Measurements from ENCODE around the gene FGD6. TPM values are rescaled to one million over a fixed set of nuclear protein-coding genes. Genes with fewer than 3 reads are reported as not detected.

Gene FGD6
- total and polyA plus RNA-seq, 2 experiments from 2014 or later: 12.9 to 32.4 TPM

DNA sequence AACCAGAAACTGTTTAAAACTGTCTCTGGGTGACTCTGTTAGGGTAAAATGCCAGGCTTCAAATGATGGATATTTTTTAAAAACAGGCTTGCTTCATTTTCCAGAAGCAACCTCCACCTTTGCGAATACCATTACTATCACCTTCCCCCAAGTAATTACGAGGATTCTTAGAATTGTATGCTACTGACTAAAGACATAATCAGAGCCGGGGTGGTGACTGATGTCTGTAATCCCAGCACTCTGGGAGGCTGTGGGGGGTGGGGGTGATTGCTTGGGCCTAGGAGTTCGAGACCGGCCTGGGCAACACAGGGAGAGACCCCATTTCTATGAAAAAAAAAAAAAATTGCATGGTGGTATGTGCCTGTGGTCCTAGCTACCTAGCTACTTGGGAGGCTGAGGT lies 38.3 kb downstream of the FGD6 start:
- no peak overlapping the region for H3K27ac ChIP-seq (ENCODE audit: low read depth)
- H4K20me1 ChIP-seq (replicated peaks; ENCODE audit: insufficient read depth): peaks cover 7% of the 10 kb centered on the region; the same call in 1 of the 2 replicates
- H3F3A ChIP-seq (replicated peaks; ENCODE audit: low read depth): no peaks in the 10 kb centered on the region
- no peaks in the 10 kb centered on the region for H3K9me2 ChIP-seq (ENCODE audit: insufficient read depth)
- no peak for DNase-seq (ENCODE audit: low spot score)
- no peaks in the 10 kb centered on the region for H3K27me3 ChIP-seq (ENCODE audit: insufficient read depth)
- H3K4me2 ChIP-seq: no peak overlapping the region
- no peak for ATAC-seq
- Mint-ChIP-seq H3K4me1 (peaks cover 19% of the 10 kb centered on the region), H3K36me3 (ENCODE audit: low read depth) (peaks cover 2% of the 10 kb centered on the region; the same call in 1 of the 3 replicates), H3K27ac (no peak overlapping the region), H3K27me3 (ENCODE audit: insufficient read depth, low read depth, poor library complexity) (peaks cover 5% of the 10 kb centered on the region), H3K4me3 (no peak overlapping the region), H3K9me3 (no peaks in the 10 kb centered on the region)
- TF ChIP-seq POLR2AphosphoS5 (IDR thresholded peaks at IDR 0.05; ENCODE audit: low read depth): no peak
- no peak for TF ChIP-seq ETS1 (IDR thresholded peaks at IDR 0.05)
- TF ChIP-seq NANOG (IDR thresholded peaks at IDR 0.05; ENCODE audit: borderline replicate concordance): no peak
- no peak for TF ChIP-seq EZH2phosphoT487 (IDR thresholded peaks at IDR 0.05; ENCODE audit: unreplicated experiment)
- TF ChIP-seq ZNF114 (CRISPR knock-in tag; IDR thresholded peaks at IDR 0.05): no peak
- peaks cover 73% of the 10 kb centered on the region for H3K79me2 ChIP-seq (replicated peaks; ENCODE audit: insufficient read depth)
- H2AFZ ChIP-seq: no peak overlapping the region
- no peaks in the 10 kb centered on the region for H3K36me3 ChIP-seq (ENCODE audit: insufficient read depth)
- no peak overlapping the region for H3K4me3 ChIP-seq
- 0 out of 2 replicates have a peak, but pooled peaks cover 7% of the 10 kb centered on the region for H3K4me1 ChIP-seq (ENCODE audit: insufficient read depth)

- H3K27ac Mint-ChIP-seq: no peak overlapping the region
- Histone ChIP-seq H3K4me3 (no peak overlapping the region), H2AFZ (no peak overlapping the region), H3K4me1 (ENCODE audit: insufficient read depth) (0 out of 2 replicates have a peak, but pooled peaks cover 10% of the 10 kb centered on the region), H4K20me1 (replicated peaks; ENCODE audit: insufficient read depth) (peaks cover 7% of the 10 kb centered on the region; the same call in 1 of the 2 replicates), H3K27me3 (ENCODE audit: insufficient read depth) (no peaks in the 10 kb centered on the region), H3K9me2 (ENCODE audit: insufficient read depth) (no peaks in the 10 kb centered on the region), H3K36me3 (ENCODE audit: insufficient read depth) (no peaks in the 10 kb centered on the region), H3K4me2 (no peak overlapping the region), H3F3A (replicated peaks; ENCODE audit: low read depth) (no peaks in the 10 kb centered on the region), H3K27ac (ENCODE audit: low read depth) (no peak overlapping the region), H3K79me2 (replicated peaks; ENCODE audit: insufficient read depth) (peaks cover 67% of the 10 kb centered on the region)
- TF ChIP-seq EZH2phosphoT487 (IDR thresholded peaks at IDR 0.05; ENCODE audit: unreplicated experiment) (no peak), NANOG (IDR thresholded peaks at IDR 0.05; ENCODE audit: borderline replicate concordance) (no peak), ETS1 (IDR thresholded peaks at IDR 0.05) (no peak), POLR2AphosphoS5 (IDR thresholded peaks at IDR 0.05; ENCODE audit: low read depth) (no peak), CREB1 (CRISPR knock-in tag; IDR thresholded peaks at IDR 0.05; ENCODE audit: low read depth) (no peak), ZNF114 (CRISPR knock-in tag; IDR thresholded peaks at IDR 0.05) (no peak)
- TF ChIP-seq, protein P1, sequence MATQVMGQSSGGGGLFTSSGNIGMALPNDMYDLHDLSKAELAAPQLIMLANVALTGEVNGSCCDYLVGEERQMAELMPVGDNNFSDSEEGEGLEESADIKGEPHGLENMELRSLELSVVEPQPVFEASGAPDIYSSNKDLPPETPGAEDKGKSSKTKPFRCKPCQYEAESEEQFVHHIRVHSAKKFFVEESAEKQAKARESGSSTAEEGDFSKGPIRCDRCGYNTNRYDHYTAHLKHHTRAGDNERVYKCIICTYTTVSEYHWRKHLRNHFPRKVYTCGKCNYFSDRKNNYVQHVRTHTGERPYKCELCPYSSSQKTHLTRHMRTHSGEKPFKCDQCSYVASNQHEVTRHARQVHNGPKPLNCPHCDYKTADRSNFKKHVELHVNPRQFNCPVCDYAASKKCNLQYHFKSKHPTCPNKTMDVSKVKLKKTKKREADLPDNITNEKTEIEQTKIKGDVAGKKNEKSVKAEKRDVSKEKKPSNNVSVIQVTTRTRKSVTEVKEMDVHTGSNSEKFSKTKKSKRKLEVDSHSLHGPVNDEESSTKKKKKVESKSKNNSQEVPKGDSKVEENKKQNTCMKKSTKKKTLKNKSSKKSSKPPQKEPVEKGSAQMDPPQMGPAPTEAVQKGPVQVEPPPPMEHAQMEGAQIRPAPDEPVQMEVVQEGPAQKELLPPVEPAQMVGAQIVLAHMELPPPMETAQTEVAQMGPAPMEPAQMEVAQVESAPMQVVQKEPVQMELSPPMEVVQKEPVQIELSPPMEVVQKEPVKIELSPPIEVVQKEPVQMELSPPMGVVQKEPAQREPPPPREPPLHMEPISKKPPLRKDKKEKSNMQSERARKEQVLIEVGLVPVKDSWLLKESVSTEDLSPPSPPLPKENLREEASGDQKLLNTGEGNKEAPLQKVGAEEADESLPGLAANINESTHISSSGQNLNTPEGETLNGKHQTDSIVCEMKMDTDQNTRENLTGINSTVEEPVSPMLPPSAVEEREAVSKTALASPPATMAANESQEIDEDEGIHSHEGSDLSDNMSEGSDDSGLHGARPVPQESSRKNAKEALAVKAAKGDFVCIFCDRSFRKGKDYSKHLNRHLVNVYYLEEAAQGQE (IDR thresholded peaks at IDR 0.05; ENCODE audit: unreplicated experiment): no peak
- TF ChIP-seq, protein P2, sequence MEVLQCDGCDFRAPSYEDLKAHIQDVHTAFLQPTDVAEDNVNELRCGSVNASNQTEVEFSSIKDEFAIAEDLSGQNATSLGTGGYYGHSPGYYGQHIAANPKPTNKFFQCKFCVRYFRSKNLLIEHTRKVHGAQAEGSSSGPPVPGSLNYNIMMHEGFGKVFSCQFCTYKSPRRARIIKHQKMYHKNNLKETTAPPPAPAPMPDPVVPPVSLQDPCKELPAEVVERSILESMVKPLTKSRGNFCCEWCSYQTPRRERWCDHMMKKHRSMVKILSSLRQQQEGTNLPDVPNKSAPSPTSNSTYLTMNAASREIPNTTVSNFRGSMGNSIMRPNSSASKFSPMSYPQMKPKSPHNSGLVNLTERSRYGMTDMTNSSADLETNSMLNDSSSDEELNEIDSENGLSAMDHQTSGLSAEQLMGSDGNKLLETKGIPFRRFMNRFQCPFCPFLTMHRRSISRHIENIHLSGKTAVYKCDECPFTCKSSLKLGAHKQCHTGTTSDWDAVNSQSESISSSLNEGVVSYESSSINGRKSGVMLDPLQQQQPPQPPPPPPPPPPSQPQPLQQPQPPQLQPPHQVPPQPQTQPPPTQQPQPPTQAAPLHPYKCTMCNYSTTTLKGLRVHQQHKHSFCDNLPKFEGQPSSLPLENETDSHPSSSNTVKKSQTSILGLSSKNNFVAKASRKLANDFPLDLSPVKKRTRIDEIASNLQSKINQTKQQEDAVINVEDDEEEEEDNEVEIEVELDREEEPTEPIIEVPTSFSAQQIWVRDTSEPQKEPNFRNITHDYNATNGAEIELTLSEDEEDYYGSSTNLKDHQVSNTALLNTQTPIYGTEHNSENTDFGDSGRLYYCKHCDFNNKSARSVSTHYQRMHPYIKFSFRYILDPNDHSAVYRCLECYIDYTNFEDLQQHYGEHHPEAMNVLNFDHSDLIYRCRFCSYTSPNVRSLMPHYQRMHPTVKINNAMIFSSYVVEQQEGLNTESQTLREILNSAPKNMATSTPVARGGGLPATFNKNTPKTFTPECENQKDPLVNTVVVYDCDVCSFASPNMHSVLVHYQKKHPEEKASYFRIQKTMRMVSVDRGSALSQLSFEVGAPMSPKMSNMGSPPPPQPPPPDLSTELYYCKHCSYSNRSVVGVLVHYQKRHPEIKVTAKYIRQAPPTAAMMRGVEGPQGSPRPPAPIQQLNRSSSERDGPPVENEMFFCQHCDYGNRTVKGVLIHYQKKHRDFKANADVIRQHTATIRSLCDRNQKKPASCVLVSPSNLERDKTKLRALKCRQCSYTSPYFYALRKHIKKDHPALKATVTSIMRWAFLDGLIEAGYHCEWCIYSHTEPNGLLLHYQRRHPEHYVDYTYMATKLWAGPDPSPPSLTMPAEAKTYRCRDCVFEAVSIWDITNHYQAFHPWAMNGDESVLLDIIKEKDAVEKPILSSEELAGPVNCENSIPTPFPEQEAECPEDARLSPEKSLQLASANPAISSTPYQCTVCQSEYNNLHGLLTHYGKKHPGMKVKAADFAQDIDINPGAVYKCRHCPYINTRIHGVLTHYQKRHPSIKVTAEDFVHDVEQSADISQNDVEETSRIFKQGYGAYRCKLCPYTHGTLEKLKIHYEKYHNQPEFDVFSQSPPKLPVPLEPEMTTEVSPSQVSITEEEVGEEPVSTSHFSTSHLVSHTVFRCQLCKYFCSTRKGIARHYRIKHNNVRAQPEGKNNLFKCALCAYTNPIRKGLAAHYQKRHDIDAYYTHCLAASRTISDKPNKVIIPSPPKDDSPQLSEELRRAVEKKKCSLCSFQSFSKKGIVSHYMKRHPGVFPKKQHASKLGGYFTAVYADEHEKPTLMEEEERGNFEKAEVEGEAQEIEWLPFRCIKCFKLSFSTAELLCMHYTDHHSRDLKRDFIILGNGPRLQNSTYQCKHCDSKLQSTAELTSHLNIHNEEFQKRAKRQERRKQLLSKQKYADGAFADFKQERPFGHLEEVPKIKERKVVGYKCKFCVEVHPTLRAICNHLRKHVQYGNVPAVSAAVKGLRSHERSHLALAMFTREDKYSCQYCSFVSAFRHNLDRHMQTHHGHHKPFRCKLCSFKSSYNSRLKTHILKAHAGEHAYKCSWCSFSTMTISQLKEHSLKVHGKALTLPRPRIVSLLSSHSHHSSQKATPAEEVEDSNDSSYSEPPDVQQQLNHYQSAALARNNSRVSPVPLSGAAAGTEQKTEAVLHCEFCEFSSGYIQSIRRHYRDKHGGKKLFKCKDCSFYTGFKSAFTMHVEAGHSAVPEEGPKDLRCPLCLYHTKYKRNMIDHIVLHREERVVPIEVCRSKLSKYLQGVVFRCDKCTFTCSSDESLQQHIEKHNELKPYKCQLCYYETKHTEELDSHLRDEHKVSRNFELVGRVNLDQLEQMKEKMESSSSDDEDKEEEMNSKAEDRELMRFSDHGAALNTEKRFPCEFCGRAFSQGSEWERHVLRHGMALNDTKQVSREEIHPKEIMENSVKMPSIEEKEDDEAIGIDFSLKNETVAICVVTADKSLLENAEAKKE (CRISPR knock-in tag; IDR thresholded peaks at IDR 0.05): no peak
- ATAC-seq (no peak), DNase-seq (ENCODE audit: low spot score) (no peak)
- peaks cover 18% of the 10 kb centered on the region for H3K4me1 Mint-ChIP-seq
- H3K27me3 Mint-ChIP-seq (ENCODE audit: insufficient read depth, low read depth, poor library complexity): peaks cover 4% of the 10 kb centered on the region
- no peaks in the 10 kb centered on the region for H3K9me3 Mint-ChIP-seq
- no peaks in the 10 kb centered on the region for H3K36me3 Mint-ChIP-seq (ENCODE audit: low read depth)
- H3K4me3 Mint-ChIP-seq: no peak overlapping the region
These were observed 39.1 kb downstream of the FGD6 start for GRCh38 chr12:95178136-95178535.
